DOHH2 (cell line): ENCODE data around the gene RIPK4.

Experiments
- H3F3A ChIP-seq: fragments of 200-600 bp; sonication (generic), shearing (Covaris generic); 2 replicates; pipeline ENCODE4 v1.6.0; 2016; ENCODE audit warnings: antibody characterized with exemption, mild to moderate bottlenecking; ENCODE audit not compliant: control insufficient read depth, insufficient read depth
- H3K27ac ChIP-seq: fragments of 200-600 bp; sonication (generic); 2 replicates; pipeline ENCODE4 v1.5.1; 2014; ENCODE audit warnings: low read depth, mild to moderate bottlenecking, low read length, moderate library complexity
- H3K27me3 ChIP-seq: fragments of 200-600 bp; sonication (generic); 2 replicates; pipeline ENCODE4 v1.6.1; 2014; ENCODE audit warnings: mild to moderate bottlenecking, low read length, mixed read lengths; ENCODE audit not compliant: control insufficient read depth
- H3K36me3 ChIP-seq: fragments of 200-600 bp; sonication (generic); 2 replicates; pipeline ENCODE4 v1.6.1; 2014; ENCODE audit warnings: mild to moderate bottlenecking, low read length, moderate library complexity, mixed read lengths; ENCODE audit not compliant: control insufficient read depth
- H3K4me1 ChIP-seq: fragments of 200-600 bp; sonication (generic); 2 replicates; pipeline ENCODE4 v1.6.1; 2014; ENCODE audit warnings: mild to moderate bottlenecking, low read length, mixed read lengths; ENCODE audit not compliant: control insufficient read depth
- H3K4me2 ChIP-seq: fragments of 200-600 bp; sonication (generic); 2 replicates; pipeline ENCODE4 v1.6.0; 2014; ENCODE audit warnings: mild to moderate bottlenecking, low read length, moderate library complexity
- H3K4me3 ChIP-seq: fragments of 200-600 bp; sonication (generic); 2 replicates; pipeline ENCODE4 v1.5.1; 2014; ENCODE audit warnings: mild to moderate bottlenecking, low read length, mixed read lengths
- H3K79me2 ChIP-seq: fragments of 200-600 bp; sonication (generic); 2 replicates; pipeline ENCODE4 v1.6.1; 2014; ENCODE audit warnings: mild to moderate bottlenecking, low read length, mixed read lengths; ENCODE audit not compliant: control insufficient read depth
- H3K9me2 ChIP-seq: fragments of 200-600 bp; sonication (generic); replicated peaks from 2 replicates; pipeline ENCODE4 v1.6.1; 2014; ENCODE audit warnings: mild to moderate bottlenecking, low read length, mixed read lengths; ENCODE audit not compliant: control insufficient read depth
- H3K9me3 ChIP-seq: fragments of 200-600 bp; sonication (generic); 2 replicates; pipeline ENCODE4 v1.6.1; 2014; ENCODE audit warnings: antibody characterized with exemption, low read length, mixed read lengths; ENCODE audit not compliant: control insufficient read depth, insufficient read depth
- H4K20me1 ChIP-seq: fragments of 200-600 bp; sonication (generic); 2 replicates; pipeline ENCODE4 v1.6.0; 2014; ENCODE audit warnings: low read depth, mild to moderate bottlenecking, antibody characterized with exemption, low read length, moderate library complexity; ENCODE audit not compliant: control insufficient read depth, insufficient read depth
- EZH2phosphoT487 ChIP-seq: fragments of 200-600 bp; sonication (generic); IDR thresholded peaks from 2 replicates; pipeline ENCODE4 v1.6.1; 2017; ENCODE audit warnings: borderline replicate concordance, mild to moderate bottlenecking, antibody characterized with exemption, low read length, moderate library complexity, mixed read lengths
- TF ChIP-seq, protein P1 (sequence below): fragments of 200-600 bp; sonication (generic); IDR thresholded peaks from one replicate; pipeline ENCODE4 v1.5.1; 2014; ENCODE audit warnings: antibody characterized with exemption, mild to moderate bottlenecking, low read depth, low read length; ENCODE audit not compliant: poor library complexity, severe bottlenecking

Gene RIPK4

DNA sequence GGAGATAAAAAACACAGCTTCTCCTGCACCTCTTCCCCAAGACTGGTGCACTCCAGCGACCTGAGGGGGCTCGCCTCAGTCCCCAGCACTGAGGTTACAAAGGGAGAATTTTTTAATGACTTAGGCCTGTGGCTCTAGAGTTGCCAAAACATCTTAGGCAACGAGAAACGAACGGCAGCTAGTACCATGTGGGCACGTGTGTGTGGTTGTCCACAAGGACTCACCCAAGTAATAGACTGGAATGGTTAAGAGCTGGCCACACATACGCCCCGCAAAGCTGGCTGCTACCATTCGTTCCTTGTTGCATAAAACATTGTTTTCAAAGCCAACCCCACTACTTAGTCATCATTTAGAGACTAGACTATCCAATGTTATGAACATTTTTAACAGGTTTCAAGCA, 26.9 kb downstream of the RIPK4 start:
- peaks cover 4% of the 10 kb centered on the region; the same call in 1 of the 2 replicates for H3K9me3 ChIP-seq
- H3K4me1 ChIP-seq: no peaks in the 10 kb centered on the region
- H3K27ac ChIP-seq: no peak overlapping the region
- H3K79me2 ChIP-seq: no peaks in the 10 kb centered on the region
- no peak overlapping the region for H3K4me2 ChIP-seq
- no peaks in the 10 kb centered on the region for H4K20me1 ChIP-seq
- no peaks in the 10 kb centered on the region for H3F3A ChIP-seq
- H3K36me3 ChIP-seq: no peaks in the 10 kb centered on the region
- TF ChIP-seq, protein P1, sequence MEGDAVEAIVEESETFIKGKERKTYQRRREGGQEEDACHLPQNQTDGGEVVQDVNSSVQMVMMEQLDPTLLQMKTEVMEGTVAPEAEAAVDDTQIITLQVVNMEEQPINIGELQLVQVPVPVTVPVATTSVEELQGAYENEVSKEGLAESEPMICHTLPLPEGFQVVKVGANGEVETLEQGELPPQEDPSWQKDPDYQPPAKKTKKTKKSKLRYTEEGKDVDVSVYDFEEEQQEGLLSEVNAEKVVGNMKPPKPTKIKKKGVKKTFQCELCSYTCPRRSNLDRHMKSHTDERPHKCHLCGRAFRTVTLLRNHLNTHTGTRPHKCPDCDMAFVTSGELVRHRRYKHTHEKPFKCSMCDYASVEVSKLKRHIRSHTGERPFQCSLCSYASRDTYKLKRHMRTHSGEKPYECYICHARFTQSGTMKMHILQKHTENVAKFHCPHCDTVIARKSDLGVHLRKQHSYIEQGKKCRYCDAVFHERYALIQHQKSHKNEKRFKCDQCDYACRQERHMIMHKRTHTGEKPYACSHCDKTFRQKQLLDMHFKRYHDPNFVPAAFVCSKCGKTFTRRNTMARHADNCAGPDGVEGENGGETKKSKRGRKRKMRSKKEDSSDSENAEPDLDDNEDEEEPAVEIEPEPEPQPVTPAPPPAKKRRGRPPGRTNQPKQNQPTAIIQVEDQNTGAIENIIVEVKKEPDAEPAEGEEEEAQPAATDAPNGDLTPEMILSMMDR: no peak
- TF ChIP-seq EZH2phosphoT487: no peak
- H3K27me3 ChIP-seq: no peaks in the 10 kb centered on the region
- no peak overlapping the region for H3K4me3 ChIP-seq
- no peaks in the 10 kb centered on the region for H3K9me2 ChIP-seq

DNA sequence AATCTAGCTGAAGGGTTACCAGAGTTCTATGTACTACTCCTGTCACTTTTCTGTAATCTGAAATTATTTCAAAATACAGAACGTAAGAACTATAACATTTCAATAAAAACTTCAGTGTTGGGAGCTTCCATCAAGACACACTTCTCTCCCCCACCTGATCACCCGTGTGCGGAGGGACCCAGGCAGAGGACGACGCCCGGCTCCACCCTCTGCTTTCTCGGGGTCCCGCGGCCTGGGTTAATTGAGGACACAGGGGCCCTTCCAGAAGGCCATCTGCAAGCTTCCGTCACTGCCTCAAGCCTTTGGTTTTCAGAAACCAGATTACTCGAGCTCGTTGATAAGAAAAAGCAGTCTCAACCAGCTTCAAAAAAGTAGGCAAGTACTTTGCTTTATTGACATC, 27.8 kb downstream of the RIPK4 start:
- peaks cover 4% of the 10 kb centered on the region; the same call in 1 of the 2 replicates for H3K9me3 ChIP-seq
- no peak overlapping the region for H3K27ac ChIP-seq
- H3K9me2 ChIP-seq: no peaks in the 10 kb centered on the region
- H3K27me3 ChIP-seq: no peaks in the 10 kb centered on the region
- H3K4me1 ChIP-seq: no peaks in the 10 kb centered on the region
- H3F3A ChIP-seq: no peaks in the 10 kb centered on the region
- no peaks in the 10 kb centered on the region for H4K20me1 ChIP-seq
- no peak overlapping the region for H3K4me2 ChIP-seq
- no peak overlapping the region for H3K4me3 ChIP-seq
- H3K36me3 ChIP-seq: no peaks in the 10 kb centered on the region
- TF ChIP-seq, protein P1: no peak
- no peak for TF ChIP-seq EZH2phosphoT487
- no peaks in the 10 kb centered on the region for H3K79me2 ChIP-seq

DNA sequence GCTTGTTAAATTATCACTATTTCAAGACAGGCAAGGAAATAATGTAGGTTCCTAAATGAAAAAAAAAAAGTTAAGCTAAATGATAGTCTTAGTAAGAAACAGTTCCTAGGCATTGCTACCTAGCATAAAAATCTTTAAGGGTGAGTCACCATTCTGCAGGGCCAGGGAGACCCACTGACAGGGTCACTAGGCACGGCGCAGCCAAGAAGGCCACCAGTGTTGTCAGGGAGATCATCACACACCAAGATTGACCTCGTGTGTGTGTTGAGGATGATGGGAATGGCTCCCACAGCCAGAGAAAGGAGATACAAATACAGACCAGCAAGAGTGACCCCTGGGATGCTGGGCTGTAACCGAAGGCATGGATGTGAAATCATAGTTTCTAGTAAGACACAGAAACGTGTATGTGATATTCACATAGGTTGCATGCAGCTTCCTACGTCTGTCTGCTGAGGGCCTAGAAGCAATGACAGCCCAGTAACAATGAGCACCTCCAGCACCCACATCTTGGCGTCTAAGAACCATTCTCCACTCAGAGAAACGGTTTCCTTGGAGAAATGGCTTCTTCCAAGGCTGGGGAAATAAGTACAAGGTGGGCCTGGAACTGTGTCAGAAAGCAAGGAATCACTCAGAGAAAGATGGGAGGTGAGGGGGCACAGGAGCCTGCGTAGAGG, 29.1 kb downstream of the RIPK4 start:
- Histone ChIP-seq H3K4me2 (no peak overlapping the region), H3K27ac (no peak overlapping the region), H3K36me3 (no peaks in the 10 kb centered on the region), H3K9me2 (no peaks in the 10 kb centered on the region), H3K79me2 (no peaks in the 10 kb centered on the region), H3K4me3 (no peak overlapping the region), H3K4me1 (no peaks in the 10 kb centered on the region), H3K27me3 (no peaks in the 10 kb centered on the region), H3K9me3 (peaks cover 4% of the 10 kb centered on the region; the same call in 1 of the 2 replicates), H4K20me1 (no peaks in the 10 kb centered on the region), H3F3A (no peaks in the 10 kb centered on the region)
- TF ChIP-seq, protein P1: no peak
- no peak for TF ChIP-seq EZH2phosphoT487
